ENCODE results near the gene CORO7.
A peak's percentile ranks its signal among the peaks of the same experiment; 100 is the strongest.

The CORO7 gene

DNA sequence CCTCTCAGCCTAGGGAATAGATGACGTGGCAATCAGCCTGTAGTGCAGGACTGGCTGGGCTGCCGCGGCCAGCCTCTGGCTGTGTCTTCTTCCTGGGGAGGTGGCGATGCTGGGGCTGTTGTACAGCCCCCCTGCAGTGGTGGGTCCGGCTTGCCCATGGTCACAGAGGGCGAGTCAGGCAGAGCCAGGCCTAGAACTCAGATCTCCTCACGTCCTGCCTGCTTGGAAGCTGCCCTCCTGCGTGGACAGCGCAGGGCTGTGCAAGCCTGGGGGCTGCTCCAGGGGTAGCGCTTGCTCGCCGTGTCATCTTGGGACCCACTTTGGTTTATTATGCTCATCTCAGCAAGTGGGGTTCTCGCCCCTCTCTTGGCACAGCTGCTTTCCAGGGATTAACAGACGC is 38.7 kb upstream of the CORO7 start:
- DNase-seq = no peak
- Histone ChIP-seq H3K4me3 (ENCODE audit: low read depth, low read length) (no peak overlapping the region), H3K36me3 (peaks cover 72% of the 10 kb centered on the region), H3K27me3 (ENCODE audit: insufficient read depth, low read depth, severe bottlenecking) (no peaks in the 10 kb centered on the region), H3K27ac (no peak overlapping the region), H3K9me3 (ENCODE audit: severe bottlenecking) (no peaks in the 10 kb centered on the region)
- TF ChIP-seq, protein P1, sequence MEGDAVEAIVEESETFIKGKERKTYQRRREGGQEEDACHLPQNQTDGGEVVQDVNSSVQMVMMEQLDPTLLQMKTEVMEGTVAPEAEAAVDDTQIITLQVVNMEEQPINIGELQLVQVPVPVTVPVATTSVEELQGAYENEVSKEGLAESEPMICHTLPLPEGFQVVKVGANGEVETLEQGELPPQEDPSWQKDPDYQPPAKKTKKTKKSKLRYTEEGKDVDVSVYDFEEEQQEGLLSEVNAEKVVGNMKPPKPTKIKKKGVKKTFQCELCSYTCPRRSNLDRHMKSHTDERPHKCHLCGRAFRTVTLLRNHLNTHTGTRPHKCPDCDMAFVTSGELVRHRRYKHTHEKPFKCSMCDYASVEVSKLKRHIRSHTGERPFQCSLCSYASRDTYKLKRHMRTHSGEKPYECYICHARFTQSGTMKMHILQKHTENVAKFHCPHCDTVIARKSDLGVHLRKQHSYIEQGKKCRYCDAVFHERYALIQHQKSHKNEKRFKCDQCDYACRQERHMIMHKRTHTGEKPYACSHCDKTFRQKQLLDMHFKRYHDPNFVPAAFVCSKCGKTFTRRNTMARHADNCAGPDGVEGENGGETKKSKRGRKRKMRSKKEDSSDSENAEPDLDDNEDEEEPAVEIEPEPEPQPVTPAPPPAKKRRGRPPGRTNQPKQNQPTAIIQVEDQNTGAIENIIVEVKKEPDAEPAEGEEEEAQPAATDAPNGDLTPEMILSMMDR (IDR thresholded peaks at IDR 0.05; ENCODE audit: low read depth, low read length) = no peak

DNA sequence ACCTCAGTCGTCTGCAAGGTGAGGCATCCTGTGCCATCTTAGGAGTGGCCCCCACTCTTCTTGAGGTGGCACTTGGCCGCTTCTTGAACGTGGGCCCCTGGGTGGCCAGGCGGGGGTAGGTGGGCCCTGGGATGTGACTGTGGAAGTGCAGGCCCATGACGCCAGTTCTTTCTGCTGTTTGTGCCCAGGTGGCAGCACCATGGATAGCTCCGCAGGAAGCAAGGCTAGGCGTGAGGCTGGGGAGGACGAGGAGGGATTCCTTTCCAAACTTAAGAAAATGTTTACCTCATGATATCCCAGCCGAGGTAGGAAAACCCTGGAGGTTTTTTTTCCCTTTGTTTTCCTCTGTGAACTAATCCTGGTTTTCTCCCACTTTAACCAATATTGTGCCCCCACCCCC is 38.2 kb upstream of the CORO7 start:
- TF ChIP-seq, protein P1 (IDR thresholded peaks at IDR 0.05; ENCODE audit: low read depth, low read length) = no peak
- Histone ChIP-seq H3K9me3 (ENCODE audit: severe bottlenecking) (no peaks in the 10 kb centered on the region), H3K4me3 (ENCODE audit: low read depth, low read length) (no peak overlapping the region), H3K27me3 (ENCODE audit: insufficient read depth, low read depth, severe bottlenecking) (no peaks in the 10 kb centered on the region), H3K36me3 (peaks cover 74% of the 10 kb centered on the region), H3K27ac (no peak overlapping the region)
- DNase-seq = no peak

DNA sequence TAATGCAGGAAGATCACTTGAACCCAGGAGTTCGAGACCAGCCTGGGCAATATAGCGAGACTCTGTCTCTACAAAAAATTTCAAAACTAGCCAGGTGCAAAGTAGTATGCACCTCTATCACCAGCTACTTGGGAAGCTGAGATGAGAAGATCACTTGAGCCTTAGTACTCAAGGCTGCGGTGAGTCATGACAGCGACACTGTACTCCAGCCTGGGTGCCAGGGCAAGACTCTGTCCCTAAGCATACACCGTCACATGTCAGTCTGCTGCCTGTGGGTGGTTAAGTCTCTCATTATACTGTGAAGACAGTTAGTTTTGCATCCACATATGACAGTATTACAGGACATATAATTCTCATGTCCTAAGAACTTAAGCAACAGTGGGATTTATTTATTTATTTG is 36.3 kb upstream of the CORO7 start:
- peaks cover 83% of the 10 kb centered on the region for H3K36me3 ChIP-seq
- H3K9me3 ChIP-seq (ENCODE audit: severe bottlenecking) = no peaks in the 10 kb centered on the region

DNA sequence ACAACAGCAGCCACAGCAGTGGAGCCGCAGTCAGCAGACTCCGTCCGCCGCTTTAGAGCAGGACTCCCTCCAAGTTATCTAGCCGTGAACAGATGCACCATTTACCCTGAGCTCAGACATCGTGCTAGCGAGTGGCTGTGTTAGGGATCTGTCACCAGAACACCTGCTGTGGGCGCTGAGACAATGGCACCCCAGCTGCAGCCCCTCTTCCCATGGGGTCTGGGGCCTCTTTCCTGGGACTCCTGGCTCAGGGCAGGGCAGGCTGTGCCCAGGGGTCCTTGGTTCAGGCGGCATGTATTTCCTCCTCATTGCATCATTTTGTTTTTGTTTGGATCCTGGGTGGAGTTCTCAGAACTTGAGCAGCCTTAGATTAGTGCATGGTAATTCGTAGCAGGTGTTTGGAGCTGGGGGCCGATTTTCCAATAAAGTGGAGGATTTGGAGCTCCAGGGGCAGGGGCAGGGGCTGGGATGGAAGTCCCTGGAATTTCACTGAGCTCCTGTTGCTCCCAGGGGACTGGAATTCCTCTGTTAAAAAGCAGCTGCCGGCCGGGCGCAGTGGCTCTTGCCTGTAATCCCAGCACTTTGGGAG is 34.6 kb upstream of the CORO7 start:
- peaks cover 84% of the 10 kb centered on the region for H3K36me3 ChIP-seq
- H3K4me3 ChIP-seq (ENCODE audit: low read depth, low read length) = no peak overlapping the region
- no peak for DNase-seq
- H3K27me3 ChIP-seq (ENCODE audit: insufficient read depth, low read depth, severe bottlenecking) = no peaks in the 10 kb centered on the region
- H3K27ac ChIP-seq = peak overlapping the region; percentile 65
- TF ChIP-seq, protein P1 (IDR thresholded peaks at IDR 0.05; ENCODE audit: low read depth, low read length) = no peak
- H3K9me3 ChIP-seq (ENCODE audit: severe bottlenecking) = no peaks in the 10 kb centered on the region

More for the DNA sequence above, 36.3 kb upstream of the CORO7 start:
- DNase-seq = no peak
- H3K27me3 ChIP-seq (ENCODE audit: insufficient read depth, low read depth, severe bottlenecking) = no peaks in the 10 kb centered on the region
- TF ChIP-seq, protein P1 (IDR thresholded peaks at IDR 0.05; ENCODE audit: low read depth, low read length) = no peak
- no peak overlapping the region for H3K27ac ChIP-seq
- H3K4me3 ChIP-seq (ENCODE audit: low read depth, low read length) = no peak overlapping the region

DNA sequence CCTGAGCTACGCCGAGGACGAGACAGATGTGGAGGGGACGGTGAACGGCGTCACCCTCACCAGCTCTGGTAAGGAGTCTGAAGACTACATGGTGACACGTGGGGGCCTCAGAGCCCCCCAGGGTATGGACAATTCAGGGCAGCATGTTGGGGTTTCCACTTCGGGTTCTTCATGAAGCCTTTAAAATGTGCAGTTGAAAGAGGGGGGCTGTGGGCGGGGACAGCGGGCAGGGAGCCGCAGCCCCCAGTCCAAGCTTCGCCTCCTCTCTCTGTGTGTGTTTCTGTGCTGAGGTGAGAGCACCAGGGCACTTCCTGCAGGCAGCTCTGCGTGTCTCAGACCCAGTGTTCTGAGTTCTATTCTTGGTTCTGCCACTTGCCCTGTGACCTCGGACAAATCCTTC is 34.0 kb upstream of the CORO7 start:
- peak overlapping the region; percentile 65 for H3K27ac ChIP-seq
- no peaks in the 10 kb centered on the region for H3K27me3 ChIP-seq (ENCODE audit: insufficient read depth, low read depth, severe bottlenecking)
- TF ChIP-seq, protein P1 (IDR thresholded peaks at IDR 0.05; ENCODE audit: low read depth, low read length) = no peak
- no peaks in the 10 kb centered on the region for H3K9me3 ChIP-seq (ENCODE audit: severe bottlenecking)
- peaks cover 84% of the 10 kb centered on the region for H3K36me3 ChIP-seq
- no peak overlapping the region for H3K4me3 ChIP-seq (ENCODE audit: low read depth, low read length)
- no peak for DNase-seq

DNA sequence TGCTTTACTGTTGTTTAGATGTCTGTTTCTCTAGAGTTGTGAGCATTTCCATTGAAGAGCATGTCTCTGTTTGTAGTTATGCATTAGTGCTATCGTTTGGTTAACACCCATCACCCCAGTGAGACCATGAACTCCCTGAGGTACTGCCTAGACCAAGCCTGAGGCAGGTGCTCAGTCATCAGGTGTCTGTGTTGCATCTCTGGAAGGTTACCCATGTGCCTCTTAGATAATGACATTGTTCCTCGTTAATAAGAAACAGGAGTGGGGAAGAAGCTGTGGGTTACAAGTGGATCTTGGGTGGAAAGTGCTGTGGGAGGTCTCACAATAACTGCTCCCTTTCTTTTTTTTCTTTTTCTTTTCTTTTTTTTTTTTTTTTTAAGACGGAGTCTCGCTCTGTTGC is 27.6 kb upstream of the CORO7 start:
- H3K27me3 ChIP-seq (ENCODE audit: insufficient read depth, low read depth, severe bottlenecking) = no peaks in the 10 kb centered on the region
- H3K9me3 ChIP-seq (ENCODE audit: severe bottlenecking) = no peaks in the 10 kb centered on the region
- peaks cover 88% of the 10 kb centered on the region for H3K36me3 ChIP-seq
- no peak for DNase-seq
- no peak overlapping the region for H3K4me3 ChIP-seq (ENCODE audit: low read depth, low read length)
- H3K27ac ChIP-seq = no peak overlapping the region
- TF ChIP-seq, protein P1 (IDR thresholded peaks at IDR 0.05; ENCODE audit: low read depth, low read length) = no peak
